GM12892 (cell line): ENCODE results near the gene GPR139. TPM values are rescaled to one million over a fixed set of nuclear protein-coding genes. Genes with fewer than 3 reads are reported as not detected.

ENCODE experiments used
- DNase-seq: peaks from one replicate; pipeline ENCODE4 v3.0.0; 2011; ENCODE audit not compliant: insufficient read length
- FAIRE-seq: peaks from 2 replicates; lab custom pipeline; 2011; peaks lifted over from hg19 to GRCh38; lab: Jason Lieb, UNC
- POLR2A ChIP-seq: IDR thresholded peaks from 2 replicates; pipeline ENCODE4 v1.6.1; 2011; ENCODE audit warnings: low read depth, low read length, control low read depth
- POLR2AphosphoS5 ChIP-seq: IDR thresholded peaks from 2 replicates; pipeline ENCODE4 v1.6.1; 2011; ENCODE audit warnings: low read depth, low read length, control low read depth
- TAF1 ChIP-seq: IDR thresholded peaks from 2 replicates; pipeline ENCODE4 v1.6.1; 2011; ENCODE audit warnings: low read depth, mild to moderate bottlenecking, control low read depth, low read length, borderline replicate concordance
- polyA plus RNA-seq: library from polyadenylated mRNA; unstranded; fragments of >200 nt; gene quantifications from one replicate; pipeline ENCODE4 v1.2.1, GENCODE V29; 2012; ENCODE audit warnings: missing spikeins, inconsistent platforms; ENCODE audit not compliant: missing spikeins

The GPR139 gene
- not detected for polyA plus RNA-seq

- TF ChIP-seq TAF1 (no peak), POLR2AphosphoS5 (no peak), POLR2A (no peak)
These were observed at the start of gene GPR139 for GRCh38 chr16:20073203-20074098. Gene GPR139 (minus strand): TSS chr16:20073890. CDS start chr16:20073616, 274 bp downstream.

GRCh38 chr16:20122011-20122410, 48.3 kb upstream of the GPR139 start:
- TF ChIP-seq POLR2AphosphoS5: no peak
- TF ChIP-seq POLR2A: no peak
- no peak for TF ChIP-seq TAF1
- FAIRE-seq (no peak), DNase-seq (no peak)

More at GRCh38 chr16:20073203-20074098, at the start of gene GPR139:
- no peak for FAIRE-seq
- DNase-seq: no peak

GRCh38 chr16:20114356-20114755, 40.7 kb upstream of the GPR139 start:
- FAIRE-seq (no peak), DNase-seq (no peak)
- no peak for TF ChIP-seq TAF1
- no peak for TF ChIP-seq POLR2AphosphoS5
- no peak for TF ChIP-seq POLR2A

- FAIRE-seq (no peak), DNase-seq (no peak)
- no peak for TF ChIP-seq POLR2AphosphoS5
- TF ChIP-seq TAF1: no peak
- no peak for TF ChIP-seq POLR2A
These were observed 37.5 kb upstream of the GPR139 start for GRCh38 chr16:20111143-20111542.

GRCh38 chr16:20107083-20107482, 33.4 kb upstream of the GPR139 start:
- FAIRE-seq: no peak

GRCh38 chr16:20104563-20105183, 31.0 kb upstream of the GPR139 start:
- no peak for TF ChIP-seq TAF1
- no peak for TF ChIP-seq POLR2A
- TF ChIP-seq POLR2AphosphoS5: no peak
- DNase-seq (no peak), FAIRE-seq (no peak)

More at GRCh38 chr16:20107083-20107482, 33.4 kb upstream of the GPR139 start:
- TF ChIP-seq POLR2AphosphoS5 (no peak), TAF1 (no peak), POLR2A (no peak)
- no peak for DNase-seq

GRCh38 chr16:20102521-20102920, 28.8 kb upstream of the GPR139 start:
- DNase-seq: no peak
- TF ChIP-seq TAF1 (no peak), POLR2AphosphoS5 (no peak), POLR2A (no peak)
- no peak for FAIRE-seq

GRCh38 chr16:20102021-20102420, 28.3 kb upstream of the GPR139 start:
- no peak for FAIRE-seq
- TF ChIP-seq TAF1 (no peak), POLR2AphosphoS5 (no peak), POLR2A (no peak)
- no peak for DNase-seq

- TF ChIP-seq POLR2A: no peak
- no peak for TF ChIP-seq TAF1
- TF ChIP-seq POLR2AphosphoS5: no peak
- no peak for FAIRE-seq
- DNase-seq: no peak
These were observed 25.7 kb upstream of the GPR139 start for GRCh38 chr16:20099375-20099774.

GRCh38 chr16:20094157-20094556, 20.5 kb upstream of the GPR139 start:
- DNase-seq (no peak), FAIRE-seq (no peak)
- TF ChIP-seq POLR2A: no peak
- no peak for TF ChIP-seq TAF1
- no peak for TF ChIP-seq POLR2AphosphoS5

GRCh38 chr16:20089246-20089965, 15.7 kb upstream of the GPR139 start:
- no peak for FAIRE-seq
- no peak for DNase-seq
- no peak for TF ChIP-seq TAF1

- no peak for DNase-seq
- TF ChIP-seq POLR2A: no peak
- TF ChIP-seq TAF1: no peak
- no peak for TF ChIP-seq POLR2AphosphoS5
- no peak for FAIRE-seq
These were observed 11.0 kb upstream of the GPR139 start for GRCh38 chr16:20084624-20085226.
